NCI-H2196 (cell line): Measurements from ENCODE around the gene DIO3.

Source experiments
- DNase-seq: peaks from one replicate; lab custom pipeline; 2025; ENCODE audit not compliant: unreplicated experiment; lab: John Stamatoyannopoulos, UW

Gene DIO3

GRCh38 chr14:101561145-101561896 is at the start of gene DIO3:
Gene DIO3 (plus strand): TSS chr14:101561495.
- DNase-seq: no peak

GRCh38 chr14:101511620-101512375 is 49.5 kb upstream of the DIO3 start:
- no peak for DNase-seq

GRCh38 chr14:101512376-101512695 is 49.0 kb upstream of the DIO3 start:
- DNase-seq: no peak

- no peak for DNase-seq
Measured at GRCh38 chr14:101514136-101514535, 47.2 kb upstream of the DIO3 start.

- DNase-seq: no peak
Measured at GRCh38 chr14:101516401-101516800, 44.9 kb upstream of the DIO3 start.

- DNase-seq: no peak
Measured at GRCh38 chr14:101518611-101519473, 42.5 kb upstream of the DIO3 start.

GRCh38 chr14:101520621-101521472 is 40.4 kb upstream of the DIO3 start:
- no peak for DNase-seq

- no peak for DNase-seq
Measured at GRCh38 chr14:101521473-101521915, 39.8 kb upstream of the DIO3 start.

- no peak for DNase-seq
Measured at GRCh38 chr14:101521978-101522377, 39.3 kb upstream of the DIO3 start.

GRCh38 chr14:101525640-101526527 is 35.4 kb upstream of the DIO3 start:
- DNase-seq: no peak

- no peak for DNase-seq
Measured at GRCh38 chr14:101527987-101528386, 33.3 kb upstream of the DIO3 start.

GRCh38 chr14:101529079-101529478 is 32.2 kb upstream of the DIO3 start:
- no peak for DNase-seq

GRCh38 chr14:101534198-101534597 is 27.1 kb upstream of the DIO3 start:
- DNase-seq: no peak

GRCh38 chr14:101535232-101535631 is 26.1 kb upstream of the DIO3 start:
- no peak for DNase-seq

- no peak for DNase-seq
Measured at GRCh38 chr14:101535701-101536207, 25.5 kb upstream of the DIO3 start.

- DNase-seq: no peak
Measured at GRCh38 chr14:101537286-101537685, 24.0 kb upstream of the DIO3 start.

- DNase-seq: no peak
Measured at GRCh38 chr14:101538878-101539277, 22.4 kb upstream of the DIO3 start.

GRCh38 chr14:101539880-101540279 is 21.4 kb upstream of the DIO3 start:
- DNase-seq: no peak
